ENCODE measurements around the gene TAF4B.

Gene TAF4B

GRCh38 chr18:26386002-26386401, 159.8 kb downstream of the TAF4B start:
- DNase-seq: no peak

DNA sequence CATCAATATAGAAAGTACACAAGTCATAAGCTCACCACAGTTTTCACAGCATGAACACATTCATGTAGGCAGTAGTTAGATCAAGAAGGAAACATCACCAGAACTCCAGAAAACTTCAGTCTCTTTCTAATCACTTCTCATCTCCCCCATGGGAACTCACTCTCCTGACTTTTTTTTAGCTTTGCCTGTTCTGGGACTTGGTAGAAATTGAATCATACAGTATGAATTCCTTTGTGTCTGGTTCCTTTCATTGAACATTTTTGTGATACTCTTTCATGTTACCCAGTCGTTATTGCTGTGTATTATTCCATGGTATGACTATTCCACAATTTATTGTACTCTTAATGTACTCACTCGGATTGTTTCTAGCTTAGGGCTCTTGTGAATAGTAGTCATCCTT, 160.2 kb downstream of the TAF4B start:
- no peak for DNase-seq

DNA sequence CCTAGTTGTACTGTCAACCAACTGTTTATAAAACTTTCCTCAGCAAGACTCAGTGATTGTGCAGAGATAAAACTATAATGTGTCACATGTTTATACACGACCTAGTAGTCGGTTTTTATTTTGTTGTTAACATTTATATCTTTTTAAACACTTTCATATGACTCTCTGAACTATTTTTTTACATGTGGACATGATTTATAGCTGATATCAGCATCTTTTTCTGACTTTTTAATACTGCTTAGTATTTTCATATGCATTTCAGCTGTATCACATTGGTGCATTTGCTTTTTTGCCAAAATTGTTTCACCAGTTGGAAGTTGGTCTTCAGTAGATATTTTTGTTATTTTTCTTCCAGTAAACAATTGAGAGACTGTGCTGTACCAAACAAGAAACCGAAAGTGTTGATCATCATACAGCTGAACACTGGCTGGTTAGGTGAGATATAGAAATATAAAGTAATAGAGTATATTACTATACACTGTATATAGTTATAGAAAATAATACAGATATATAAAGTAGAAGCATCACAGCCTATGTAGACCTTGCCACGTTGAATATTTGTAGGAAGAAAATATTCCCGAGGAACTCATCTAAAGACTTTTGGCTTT, 167.9 kb downstream of the TAF4B start:
- no peak for DNase-seq

DNA sequence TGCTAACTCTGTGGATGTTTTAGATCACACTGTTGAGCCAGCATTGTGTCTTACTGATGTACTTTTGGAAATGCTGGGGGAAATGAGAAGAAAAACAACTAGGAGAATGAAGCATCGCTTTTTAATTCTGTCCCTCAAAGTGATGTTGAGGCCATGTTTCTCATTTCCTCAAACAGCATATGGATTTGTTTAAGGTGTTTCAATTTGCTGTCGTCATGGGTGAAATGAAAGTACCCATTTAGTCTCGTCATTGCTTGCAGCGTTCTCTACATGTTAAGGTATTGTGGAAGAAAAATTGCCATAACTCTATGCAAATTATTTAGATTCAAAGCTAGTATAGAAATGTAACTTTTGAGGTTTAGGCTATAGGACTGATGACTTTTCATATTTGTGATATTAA, 170.8 kb downstream of the TAF4B start:
- no peak for DNase-seq

DNA sequence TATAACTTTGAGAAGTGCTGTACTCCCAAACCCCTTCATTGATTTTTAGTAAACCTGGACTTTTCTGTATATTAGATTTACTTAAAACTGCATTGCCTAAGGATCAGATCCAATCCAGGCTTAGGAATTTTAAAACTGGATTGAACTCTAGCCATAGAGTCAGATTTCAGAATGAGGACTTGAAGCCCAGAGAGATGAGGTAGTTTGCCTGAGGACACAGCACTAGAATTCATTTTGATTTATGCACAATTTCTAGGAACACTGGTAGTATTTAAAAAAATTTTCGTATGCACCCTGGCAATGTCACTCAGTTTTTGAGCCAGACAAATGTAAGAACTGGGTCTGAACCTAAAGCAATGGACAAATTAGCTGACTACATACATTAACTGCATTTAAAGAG, 177.2 kb downstream of the TAF4B start:
- DNase-seq: no peak

DNA sequence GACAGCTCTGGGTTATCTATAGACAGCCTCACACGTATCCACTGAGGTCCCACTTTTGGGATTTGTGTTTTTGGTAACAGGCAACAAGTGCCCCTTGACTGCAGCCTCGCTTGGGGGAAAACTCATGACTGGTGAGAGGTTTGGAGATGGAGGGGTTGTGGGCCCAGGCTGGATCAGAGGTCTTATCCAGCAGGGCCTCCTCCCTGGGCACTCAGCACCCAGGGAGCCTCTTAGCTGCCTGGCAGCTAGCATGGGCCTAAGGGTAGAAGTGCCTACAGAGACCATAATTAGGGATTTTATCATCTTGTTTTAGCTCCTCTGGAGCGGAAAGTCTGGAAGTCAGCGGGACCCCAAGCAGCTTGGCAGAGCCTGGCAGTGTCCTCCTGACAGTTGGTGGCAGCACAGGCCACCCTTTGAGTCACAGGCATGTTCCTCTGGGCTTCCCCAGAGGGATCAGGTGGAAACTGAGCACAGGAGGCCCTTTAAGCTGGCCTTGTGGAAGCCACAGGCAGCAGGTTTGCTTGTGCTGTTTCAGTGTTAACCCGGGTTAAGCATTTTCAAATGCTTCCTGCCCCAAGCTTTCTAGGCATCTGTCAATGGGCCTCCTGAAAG, 179.1 kb downstream of the TAF4B start:
- no peak for DNase-seq

GRCh38 chr18:26406324-26406723, 180.1 kb downstream of the TAF4B start:
- DNase-seq: no peak

GRCh38 chr18:26406854-26407517, 180.7 kb downstream of the TAF4B start:
- DNase-seq: no peak

DNA sequence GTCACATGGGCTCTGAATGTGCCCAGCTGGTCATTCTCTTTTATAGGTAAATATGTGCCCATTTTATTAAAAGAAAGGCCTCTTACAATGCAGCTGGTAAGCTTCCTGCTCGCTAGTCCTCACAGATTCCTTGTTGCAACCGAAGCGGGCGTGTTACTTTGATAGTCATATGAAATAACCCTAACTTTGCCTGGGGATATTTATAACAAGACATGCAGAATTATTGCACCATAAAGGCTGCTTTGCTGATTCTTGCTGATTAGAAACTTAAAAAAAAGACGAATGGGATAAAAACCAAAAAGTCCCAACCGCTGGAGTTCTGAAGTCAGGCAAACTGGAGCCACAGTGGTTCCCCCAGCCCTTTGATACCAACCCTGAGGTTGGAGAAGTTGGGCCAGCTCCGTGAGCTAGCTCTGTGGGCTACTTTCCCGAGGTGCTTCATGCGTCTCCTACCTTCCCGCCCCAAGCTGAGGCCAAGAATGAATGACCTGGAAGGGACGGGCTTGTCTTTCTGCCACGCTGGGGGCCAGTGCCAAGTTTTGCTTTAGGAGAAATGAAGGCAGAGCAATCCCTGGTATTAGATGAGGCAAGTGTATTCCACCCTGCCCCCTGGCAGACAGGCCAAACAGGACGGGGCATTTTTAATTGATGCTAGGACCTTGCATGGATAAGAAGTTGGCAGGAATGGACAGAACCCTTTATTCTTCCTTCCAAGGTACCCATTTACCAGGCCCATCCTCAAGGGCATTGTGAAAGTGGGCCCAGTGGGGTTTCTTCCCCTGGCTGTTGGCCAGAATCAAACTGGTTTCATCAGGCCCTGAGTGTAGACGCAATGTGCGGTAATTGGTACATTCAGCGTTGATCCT, 181.7 kb downstream of the TAF4B start:
- DNase-seq: no peak

DNA sequence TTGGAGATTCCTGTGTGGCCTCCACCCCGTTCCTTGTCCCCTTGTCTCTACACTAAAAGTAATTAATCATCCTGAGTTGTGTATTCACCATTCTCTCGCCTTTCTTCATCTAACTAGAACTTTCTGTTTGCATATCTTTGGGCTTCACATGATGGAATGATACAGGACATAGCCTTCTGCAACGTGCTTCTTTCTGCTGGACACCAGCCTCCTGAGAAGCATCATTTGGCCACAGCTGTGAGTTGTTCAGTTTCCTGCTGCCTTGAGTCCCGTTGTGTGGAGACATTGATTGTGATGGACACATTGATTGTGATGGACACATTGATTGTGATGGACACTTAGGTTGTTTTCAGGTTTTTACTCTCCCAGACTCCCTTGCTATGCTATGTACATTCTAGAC, 182.8 kb downstream of the TAF4B start:
- DNase-seq: no peak

DNA sequence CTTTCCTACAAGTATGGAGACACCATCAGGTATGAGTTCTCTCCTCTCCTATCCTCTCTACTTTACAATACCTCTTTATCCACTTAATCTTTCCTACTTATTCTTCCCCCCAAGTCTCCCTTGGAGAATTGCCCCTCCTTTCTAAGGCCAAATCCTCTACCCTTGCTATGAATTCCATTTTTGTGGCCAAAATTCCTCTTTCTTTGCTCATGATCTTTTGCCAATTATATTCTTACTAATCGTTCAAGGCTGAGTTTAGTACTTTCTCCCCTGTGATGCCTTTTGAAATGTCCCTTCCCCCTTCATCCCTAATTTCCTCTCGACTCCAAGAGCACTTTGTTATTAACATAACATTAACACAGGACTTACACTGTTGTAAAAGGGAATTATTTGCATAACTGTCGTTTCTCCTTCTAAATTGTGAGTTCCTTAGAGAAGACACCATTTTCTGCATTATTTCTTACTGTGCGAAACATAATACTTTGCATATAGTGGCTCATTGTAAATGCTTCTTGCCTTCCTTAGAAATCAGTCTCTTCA, 188.7 kb downstream of the TAF4B start:
- no peak for DNase-seq

DNA sequence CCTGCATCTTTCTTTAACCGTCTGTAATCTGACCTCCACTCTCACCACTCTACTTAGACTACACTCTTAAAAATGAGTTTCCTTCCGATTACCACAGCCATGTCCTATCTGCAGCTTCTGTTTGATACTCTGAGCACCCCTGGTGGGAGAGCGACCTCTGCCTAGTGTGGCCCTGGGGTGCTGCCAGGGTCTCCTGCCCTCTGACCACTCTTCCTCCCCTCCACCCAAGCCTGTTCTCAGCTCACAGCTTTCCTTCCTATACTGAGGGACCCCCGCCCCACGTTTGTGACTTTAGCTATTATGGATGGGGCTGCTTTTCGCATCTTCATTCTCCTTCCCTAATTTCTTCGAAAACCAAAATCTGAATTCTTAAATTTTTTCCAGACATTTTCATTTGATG, 189.4 kb downstream of the TAF4B start:
- no peak for DNase-seq

- DNase-seq: no peak
Observed at GRCh38 chr18:26416652-26417150, 190.5 kb downstream of the TAF4B start.

GRCh38 chr18:26417190-26417589, 190.9 kb downstream of the TAF4B start:
- no peak for DNase-seq

DNA sequence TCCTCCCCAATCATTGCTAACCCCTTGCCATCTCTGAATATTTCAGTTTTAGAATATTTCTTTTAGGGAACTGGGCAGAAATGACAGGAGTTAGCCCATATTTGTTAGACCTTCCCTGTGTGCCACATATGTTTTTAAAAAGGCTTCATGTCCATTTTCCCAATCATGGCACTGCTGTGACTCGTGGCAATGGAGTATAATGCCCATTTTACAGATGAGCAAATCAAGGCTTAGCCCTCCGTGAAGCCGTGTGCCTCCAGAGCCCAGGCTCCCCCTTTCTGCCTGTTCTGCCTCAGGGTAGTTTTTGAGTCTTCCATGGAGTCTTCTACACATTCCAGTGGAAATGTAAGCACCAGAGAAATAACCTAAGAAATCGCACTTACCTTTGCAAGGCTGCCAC, 192.0 kb downstream of the TAF4B start:
- no peak for DNase-seq

- DNase-seq: no peak
Observed at GRCh38 chr18:26419746-26420145, 193.5 kb downstream of the TAF4B start.

DNA sequence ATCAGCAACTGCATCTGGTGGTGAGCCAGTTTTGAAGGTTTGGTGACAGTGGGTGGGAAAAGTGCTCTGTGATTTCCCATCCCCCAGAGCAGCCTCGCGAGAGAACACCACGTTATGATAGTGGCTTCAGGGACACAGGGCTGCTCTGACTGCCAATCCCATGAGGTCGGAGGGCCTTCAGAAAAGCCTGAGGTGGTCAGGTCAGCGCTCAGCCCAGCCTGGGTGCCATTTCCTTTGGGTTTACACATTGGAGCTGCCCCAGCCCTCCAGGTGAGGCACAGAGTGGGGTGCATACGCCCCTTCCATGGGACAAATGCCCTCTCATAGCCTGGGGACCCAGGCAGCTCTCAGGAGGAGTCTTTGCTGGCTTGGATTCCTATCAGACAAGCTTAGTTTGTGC, 195.3 kb downstream of the TAF4B start:
- no peak for DNase-seq

- DNase-seq: no peak
Observed at GRCh38 chr18:26421931-26422330, 195.7 kb downstream of the TAF4B start.

DNA sequence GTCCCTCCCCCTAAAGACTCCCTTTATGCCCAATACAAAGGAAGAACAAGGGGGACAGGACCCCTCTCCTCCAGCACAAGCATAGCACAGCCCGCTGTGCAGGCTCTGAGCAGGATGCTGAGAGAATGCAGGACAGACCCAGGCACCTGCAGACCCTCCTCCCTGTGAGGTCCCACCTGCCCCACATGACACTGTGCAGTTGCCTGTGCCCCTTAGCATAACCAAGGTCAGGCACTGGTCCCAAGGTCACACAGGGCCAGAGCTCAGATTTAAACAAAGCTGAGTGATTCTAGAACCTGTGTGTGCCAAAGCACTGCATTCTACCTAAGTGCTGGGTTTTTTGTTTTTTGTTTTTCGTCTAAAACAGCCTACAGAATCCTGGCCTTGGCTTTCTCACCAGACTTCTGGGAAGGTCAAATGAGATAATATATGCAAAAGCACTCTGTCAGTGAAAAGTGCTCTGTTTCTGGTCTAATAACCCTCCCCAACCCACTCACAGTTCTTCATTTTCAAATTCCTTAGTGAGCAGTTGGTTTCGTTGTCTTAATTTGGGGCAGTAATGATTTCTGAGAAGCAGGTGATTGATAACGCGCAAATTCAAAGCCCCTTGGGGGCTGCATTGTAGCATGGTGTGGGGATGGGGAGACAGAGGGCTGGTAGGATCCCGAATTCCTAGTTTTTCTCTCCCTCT, 196.4 kb downstream of the TAF4B start:
- no peak for DNase-seq

DNA sequence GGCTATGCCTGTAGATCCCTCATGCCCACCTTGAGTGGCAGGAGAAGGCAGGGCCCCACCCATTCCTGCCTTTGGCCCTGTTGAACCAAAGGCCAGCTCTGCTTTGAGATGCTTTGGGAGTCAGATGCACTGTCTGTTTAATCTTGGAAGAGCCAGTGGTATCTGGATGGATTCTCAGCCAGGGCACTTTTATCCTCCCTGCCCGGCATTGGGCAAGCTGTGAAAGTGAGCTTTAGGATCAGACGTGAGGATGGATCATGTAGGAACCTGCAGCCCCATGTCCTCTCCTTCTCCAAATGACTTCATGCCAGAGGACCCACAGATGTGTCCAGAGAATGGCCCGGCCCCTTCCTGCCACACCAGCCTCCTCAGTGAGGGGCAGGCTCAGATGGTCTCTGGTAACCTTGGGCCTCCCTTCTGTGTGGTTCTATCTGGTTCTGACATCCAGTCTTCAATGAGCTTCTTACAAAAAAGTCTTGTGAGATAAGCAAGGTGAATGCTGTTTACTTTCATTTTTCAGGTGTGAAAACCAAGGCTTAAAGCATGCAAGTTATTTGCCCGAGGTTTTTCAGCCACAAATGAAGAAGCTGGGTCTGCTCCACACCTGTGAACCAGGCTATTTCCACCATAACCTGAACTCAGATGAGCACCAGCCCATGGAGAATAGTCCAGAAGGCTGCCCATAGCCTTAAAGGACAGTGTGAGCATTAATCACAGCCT, 198.3 kb downstream of the TAF4B start:
- no peak for DNase-seq

GRCh38 chr18:26425148-26425531, 198.9 kb downstream of the TAF4B start:
- DNase-seq: no peak
